Effector memory CD4-positive, alpha-beta T cell (primary cell): ENCODE data around the gene GTPBP6.
A peak's percentile ranks its signal among the peaks of the same experiment; 100 is the strongest.

ENCODE experiments used
- DNase-seq, 3 donors: peaks; one replicate each; pipeline ENCODE4 v3.0.0-alpha.2; 2020
- H3K27ac ChIP-seq: 2 replicates; pipeline ENCODE4 v1.7.0; 2013; ENCODE audit warnings: mild to moderate bottlenecking, low read length, moderate library complexity; ENCODE audit not compliant: insufficient read depth, poor library complexity, severe bottlenecking
- H3K27me3 ChIP-seq: replicated peaks from 2 replicates; pipeline ENCODE4 v1.7.0; 2013; ENCODE audit warnings: mild to moderate bottlenecking, low read length; ENCODE audit not compliant: insufficient read depth, control insufficient read depth, poor library complexity, severe bottlenecking
- H3K36me3 ChIP-seq: 2 replicates; pipeline ENCODE4 v1.7.0; 2013; ENCODE audit warnings: mild to moderate bottlenecking, low read length, moderate library complexity; ENCODE audit not compliant: control insufficient read depth, insufficient read depth
- H3K4me1 ChIP-seq: 2 replicates; pipeline ENCODE4 v1.7.0; 2013; ENCODE audit warnings: low read length, mild to moderate bottlenecking; ENCODE audit not compliant: control insufficient read depth, insufficient read depth, poor library complexity, severe bottlenecking
- H3K4me3 ChIP-seq: 2 replicates; pipeline ENCODE4 v1.7.0; 2013; ENCODE audit warnings: low read length, low read depth, mild to moderate bottlenecking; ENCODE audit not compliant: insufficient read depth, poor library complexity, severe bottlenecking
- H3K9me3 ChIP-seq: 2 replicates; pipeline ENCODE4 v1.7.0; 2013; ENCODE audit warnings: mild to moderate bottlenecking, low read length, moderate library complexity; ENCODE audit not compliant: control insufficient read depth

The GTPBP6 gene

DNA sequence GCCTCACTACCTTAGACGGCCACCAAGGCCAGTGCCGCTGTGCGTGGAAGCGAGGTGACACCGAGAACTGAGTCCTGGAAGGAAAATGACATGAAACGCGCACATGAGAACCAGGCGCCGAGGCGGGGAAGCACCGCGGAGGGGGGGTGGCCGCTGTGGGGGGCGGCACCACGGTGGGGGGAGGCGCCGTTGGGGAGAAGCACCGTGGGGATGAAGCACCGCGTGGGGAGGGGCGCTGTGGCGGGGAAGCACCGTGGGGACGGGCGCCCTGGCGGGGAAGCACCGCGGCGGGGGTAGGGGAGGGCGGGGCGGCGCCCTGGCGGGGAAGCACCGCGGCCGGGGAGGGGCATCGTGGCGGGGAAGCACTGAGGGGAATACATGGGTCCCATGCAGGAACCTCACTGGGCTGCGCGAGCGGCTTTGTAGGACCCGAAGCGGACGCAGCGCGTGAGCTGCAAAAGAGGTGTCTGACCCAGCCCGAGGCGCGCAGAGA lies 40.1 kb upstream of the GTPBP6 start:
- DNase-seq = no peak
- peaks cover 13% of the 10 kb centered on the region for H3K9me3 ChIP-seq
- H3K4me1 ChIP-seq = no peaks in the 10 kb centered on the region
- H3K27ac ChIP-seq = no peak overlapping the region
- H3K36me3 ChIP-seq = peaks cover 20% of the 10 kb centered on the region
- H3K27me3 ChIP-seq = no peaks in the 10 kb centered on the region
- H3K4me3 ChIP-seq = no peak overlapping the region

DNA sequence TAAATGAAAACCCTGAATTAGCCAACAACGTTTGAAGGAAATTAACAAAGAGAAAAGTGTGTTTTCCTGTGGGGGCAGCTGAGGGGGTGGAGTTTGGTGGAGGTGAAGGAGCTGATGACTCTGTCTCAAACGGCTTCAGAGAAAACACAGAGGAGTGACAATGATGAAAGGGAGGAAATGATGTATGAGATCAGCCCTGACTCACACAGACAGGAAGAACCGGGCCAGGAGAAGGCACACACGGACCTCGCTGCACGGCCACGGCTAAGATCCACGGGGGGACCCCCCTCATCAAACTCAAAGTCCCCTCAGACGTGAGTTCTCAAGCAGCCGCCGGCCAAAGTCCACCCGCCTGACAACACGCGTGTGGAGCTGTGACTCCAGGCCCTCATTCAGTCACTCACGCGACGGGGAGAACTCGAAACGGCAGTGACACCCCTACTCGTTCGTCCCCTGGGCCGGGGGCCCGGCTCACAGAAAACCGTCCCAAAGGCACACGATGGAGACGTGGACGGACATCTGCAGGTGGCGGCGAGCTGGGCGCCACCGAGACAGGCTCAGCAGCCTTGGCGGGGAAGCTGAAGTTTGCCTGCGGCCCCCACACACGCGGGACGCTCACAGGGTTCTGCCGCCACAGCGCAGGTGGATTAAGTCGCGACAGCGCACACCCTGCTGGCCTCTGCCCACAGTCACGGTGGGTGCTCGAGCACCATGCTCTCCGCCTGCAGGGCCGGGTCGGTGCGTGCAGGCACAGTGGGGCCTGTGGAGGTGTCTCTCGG lies 39.3 kb upstream of the GTPBP6 start:
- H3K9me3 ChIP-seq = peaks cover 13% of the 10 kb centered on the region
- peaks cover 20% of the 10 kb centered on the region for H3K36me3 ChIP-seq
- no peaks in the 10 kb centered on the region for H3K4me1 ChIP-seq
- no peak overlapping the region for H3K27ac ChIP-seq
- H3K27me3 ChIP-seq = no peaks in the 10 kb centered on the region
- peak in 1 of 3 donors; percentile 11 for DNase-seq
- no peak overlapping the region for H3K4me3 ChIP-seq

DNA sequence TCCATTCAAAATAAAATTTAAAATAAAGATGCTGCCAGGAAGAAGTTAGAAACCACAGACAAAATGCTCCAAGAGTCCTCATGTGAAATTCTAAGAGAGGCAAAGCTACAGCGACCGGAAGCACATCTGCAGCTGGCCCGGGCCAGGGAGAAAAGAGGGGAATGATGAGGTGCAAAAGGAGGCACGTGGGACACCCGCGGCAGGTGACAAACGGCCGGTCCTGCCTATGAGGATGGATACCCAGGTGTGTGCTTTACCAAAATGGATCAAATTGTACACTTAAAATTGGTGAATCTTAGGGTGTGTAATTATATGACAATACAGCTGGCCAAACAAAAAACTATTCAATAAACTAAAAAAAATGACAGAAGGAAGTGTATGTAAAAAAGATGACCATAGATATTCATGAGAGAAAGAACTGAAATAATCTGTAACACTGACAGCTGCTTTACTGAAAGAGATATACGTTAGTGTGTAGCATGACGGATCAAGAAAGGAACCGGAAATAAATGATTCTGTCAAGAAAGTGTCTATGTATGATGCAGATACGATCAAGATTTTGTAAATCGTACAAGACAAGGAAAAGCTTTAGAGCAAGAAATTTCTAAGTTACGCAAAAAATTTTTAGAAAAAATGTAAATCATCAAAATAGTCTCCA lies 38.6 kb upstream of the GTPBP6 start:
- no peak for DNase-seq
- peaks cover 13% of the 10 kb centered on the region for H3K9me3 ChIP-seq
- H3K4me3 ChIP-seq = no peak overlapping the region
- no peaks in the 10 kb centered on the region for H3K4me1 ChIP-seq
- no peaks in the 10 kb centered on the region for H3K27me3 ChIP-seq
- H3K27ac ChIP-seq = no peak overlapping the region
- peaks cover 20% of the 10 kb centered on the region for H3K36me3 ChIP-seq

DNA sequence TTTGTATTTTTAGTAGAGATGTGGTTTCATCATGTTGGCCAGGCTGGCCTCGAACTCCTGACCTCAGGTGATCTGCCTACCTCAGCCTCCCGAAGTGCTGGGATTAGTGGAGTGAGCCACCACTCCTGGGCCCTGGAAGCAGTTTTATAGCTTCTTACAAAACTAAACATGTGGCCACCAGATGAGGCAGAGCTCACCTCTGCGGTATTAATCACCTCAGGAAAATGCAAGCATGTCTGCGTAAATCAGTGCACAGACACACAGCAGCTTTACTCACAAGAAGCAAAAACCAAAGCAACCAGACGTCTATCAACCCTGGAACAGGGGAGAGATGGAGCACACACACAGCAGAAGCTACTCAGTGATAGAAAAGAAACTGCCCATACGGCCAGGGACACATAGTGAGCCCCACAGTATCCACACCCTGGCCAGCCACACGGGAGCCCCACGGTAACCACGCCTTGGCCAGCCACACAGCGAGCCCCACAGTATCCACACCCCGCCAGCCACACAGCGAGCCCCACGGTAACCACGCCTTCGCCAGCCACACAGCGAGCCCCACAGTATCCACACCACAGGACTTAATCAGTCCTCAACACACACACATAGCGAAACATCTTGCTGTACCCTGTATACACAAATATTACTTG lies 37.9 kb upstream of the GTPBP6 start:
- Histone ChIP-seq H3K36me3 (peaks cover 20% of the 10 kb centered on the region), H3K4me1 (no peaks in the 10 kb centered on the region), H3K27ac (no peak overlapping the region), H3K9me3 (peaks cover 13% of the 10 kb centered on the region), H3K4me3 (no peak overlapping the region), H3K27me3 (no peaks in the 10 kb centered on the region)
- DNase-seq = no peak

DNA sequence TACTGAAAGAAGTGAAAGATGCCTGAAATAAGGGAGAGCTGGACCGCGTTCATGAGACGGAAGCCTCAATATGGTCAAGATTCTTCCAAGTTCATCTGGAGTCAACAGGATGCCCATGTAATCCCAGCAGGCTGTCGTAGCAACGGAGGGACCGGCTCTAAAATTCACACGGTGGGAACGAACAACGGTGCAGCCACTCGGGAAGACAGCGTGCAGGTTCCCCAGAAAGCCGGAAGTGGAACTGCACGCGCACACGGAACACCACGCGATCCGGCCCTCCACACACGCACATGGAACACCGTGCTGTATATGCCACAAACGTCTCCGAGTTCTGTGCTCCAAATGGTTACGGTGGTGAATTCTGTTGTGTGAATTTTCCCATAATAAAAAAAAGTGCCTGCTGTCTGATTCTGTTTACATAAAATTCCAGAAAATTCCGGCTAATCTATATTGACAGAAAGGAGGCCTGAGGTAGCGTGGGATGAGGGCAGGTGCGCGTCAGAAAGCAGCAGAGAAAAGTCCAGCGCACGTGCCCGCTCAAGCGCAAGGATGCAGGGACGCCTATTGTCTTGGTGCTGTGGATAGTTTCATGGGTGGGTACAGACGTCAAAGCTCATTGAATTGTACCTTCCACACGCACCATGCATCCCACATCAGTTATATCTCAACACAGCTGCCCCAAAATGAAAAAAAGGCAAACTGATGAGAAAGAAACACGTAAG lies 36.9 kb upstream of the GTPBP6 start:
- peaks cover 11% of the 10 kb centered on the region for H3K36me3 ChIP-seq
- H3K4me1 ChIP-seq = no peaks in the 10 kb centered on the region
- H3K27ac ChIP-seq = no peak overlapping the region
- no peaks in the 10 kb centered on the region for H3K27me3 ChIP-seq
- peaks cover 10% of the 10 kb centered on the region for H3K9me3 ChIP-seq
- DNase-seq = no peak
- H3K4me3 ChIP-seq = no peak overlapping the region

DNA sequence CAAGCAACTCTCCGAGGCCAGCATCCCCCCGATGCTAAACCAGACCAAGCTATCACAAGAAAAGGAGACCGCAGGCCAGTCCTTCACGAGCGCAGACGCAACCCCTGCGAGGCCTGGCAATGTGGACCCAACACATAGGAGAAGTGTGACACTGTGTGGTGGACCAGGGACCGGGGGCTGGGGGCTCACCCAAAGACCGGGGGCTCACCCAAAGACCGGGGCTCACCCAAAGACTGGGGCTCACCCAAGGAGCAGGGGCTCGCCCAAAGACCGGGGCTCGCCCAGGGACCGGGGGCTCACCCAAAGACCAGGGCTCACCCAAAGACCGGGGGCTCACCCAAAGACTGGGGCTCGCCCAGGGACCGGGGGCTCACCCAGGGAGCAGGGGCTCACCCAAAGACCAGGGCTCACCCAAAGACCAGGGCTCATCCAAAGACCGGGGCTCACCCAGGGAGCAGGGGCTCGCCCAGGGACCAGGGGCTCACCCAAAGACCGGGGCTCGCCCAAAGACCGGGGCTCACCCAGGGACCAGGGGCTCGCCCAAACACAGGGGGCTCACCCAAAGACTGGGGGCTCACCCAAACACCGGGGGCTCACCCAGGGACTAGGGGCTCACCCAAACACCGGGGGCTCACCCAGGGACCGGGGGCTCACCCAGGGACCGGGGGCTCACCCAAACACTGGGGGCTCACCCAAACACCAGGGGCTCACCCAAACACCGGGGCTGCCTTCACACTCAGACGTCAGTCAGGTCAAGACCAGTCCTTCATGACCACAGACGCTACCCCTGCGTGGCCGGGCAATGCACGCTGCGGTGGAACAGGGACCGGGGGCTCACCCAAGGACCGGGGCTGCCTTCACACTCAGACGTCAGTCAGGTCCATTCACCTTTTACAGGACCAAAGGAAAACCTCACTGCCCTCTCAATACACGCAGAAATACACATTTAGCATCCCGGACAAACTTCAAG lies 35.3 kb upstream of the GTPBP6 start:
- DNase-seq = no peak
- Histone ChIP-seq H3K36me3 (no peaks in the 10 kb centered on the region), H3K4me1 (no peaks in the 10 kb centered on the region), H3K4me3 (no peak overlapping the region), H3K27me3 (no peaks in the 10 kb centered on the region), H3K9me3 (no peaks in the 10 kb centered on the region), H3K27ac (no peak overlapping the region)

DNA sequence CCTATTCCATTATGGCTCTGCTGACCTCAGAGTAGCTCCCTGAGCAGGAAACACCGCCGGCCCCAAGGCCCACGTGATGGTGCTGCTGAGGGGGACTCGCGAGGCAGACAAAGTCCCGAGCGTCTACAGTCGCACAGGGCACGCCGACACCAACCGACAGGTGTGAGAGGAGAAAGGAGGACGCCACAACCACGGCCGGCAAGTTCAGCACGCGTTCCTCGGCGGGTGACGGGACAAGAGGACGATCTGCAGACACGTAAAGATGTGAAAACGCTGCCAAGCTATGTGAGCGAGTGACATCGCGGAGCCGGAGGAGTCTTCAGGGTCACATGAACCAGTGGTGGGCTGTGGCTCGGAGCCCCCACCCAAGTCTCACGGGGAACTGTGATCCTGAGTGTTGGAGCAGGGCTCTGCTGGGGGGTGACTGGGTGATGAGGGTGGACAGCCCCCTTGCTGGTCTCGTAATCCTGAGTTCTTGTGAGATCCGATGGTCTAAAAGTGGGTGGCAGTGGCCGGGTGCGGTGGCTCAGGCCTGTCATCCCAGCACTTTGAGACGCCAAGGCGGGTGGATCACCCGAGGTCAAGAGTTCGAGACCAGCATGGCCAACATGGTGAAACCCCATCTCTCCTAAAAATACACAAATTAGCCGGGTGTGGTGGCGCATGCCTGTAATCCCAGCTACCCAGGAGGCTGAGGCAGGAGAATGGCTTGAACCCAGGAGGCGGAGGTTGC lies 34.2 kb upstream of the GTPBP6 start:
- Histone ChIP-seq H3K4me3 (no peak overlapping the region), H3K27ac (no peak overlapping the region), H3K9me3 (no peaks in the 10 kb centered on the region), H3K4me1 (no peaks in the 10 kb centered on the region), H3K27me3 (no peaks in the 10 kb centered on the region), H3K36me3 (no peaks in the 10 kb centered on the region)
- DNase-seq = no peak

DNA sequence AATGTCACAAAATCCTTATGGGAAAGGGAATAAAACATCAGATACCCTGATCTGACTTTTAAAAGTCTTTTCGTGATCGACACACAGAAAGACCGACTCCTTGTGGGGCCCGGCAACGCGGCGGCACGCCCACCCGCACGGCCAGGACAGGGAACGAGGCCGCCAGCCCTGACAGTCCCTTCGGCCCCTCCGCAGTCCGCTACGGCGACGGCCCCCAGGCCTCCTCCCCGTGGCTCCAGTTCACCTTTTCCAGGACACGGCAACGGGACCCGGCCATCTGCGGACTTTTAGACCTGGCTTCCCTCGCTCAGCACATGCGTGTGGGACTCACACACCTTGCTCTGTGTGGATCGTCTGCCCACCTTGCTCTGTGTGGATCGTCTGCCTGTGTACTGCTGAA lies 33.6 kb upstream of the GTPBP6 start:
- H3K27ac ChIP-seq = no peak overlapping the region
- no peaks in the 10 kb centered on the region for H3K4me1 ChIP-seq
- no peak for DNase-seq
- no peak overlapping the region for H3K4me3 ChIP-seq
- no peaks in the 10 kb centered on the region for H3K27me3 ChIP-seq
- no peaks in the 10 kb centered on the region for H3K9me3 ChIP-seq
- no peaks in the 10 kb centered on the region for H3K36me3 ChIP-seq
